CD4-positive, alpha-beta T cell (primary cell): ENCODE measurements around the gene KANK4. TPM values are rescaled to one million over a fixed set of nuclear protein-coding genes. Genes with fewer than 3 reads are reported as not detected.

Experiments
- ATAC-seq: fragments of 200-7000 bp; cut with Tn5 transposase; one replicate; pipeline ENCODE4 v1.10.0; 2022; ENCODE audit warnings: mild to moderate bottlenecking; ENCODE audit not compliant: poor library complexity
- CTCF ChIA-PET: fragments of 350-600 bp; sonication (Branson Sonifier 250); formaldehyde crosslinking; loops from one replicate; lab custom pipeline; 2021; ENCODE audit warnings: antibody characterized with exemption, inconsistent platforms; lab: Charles Lee
- POLR2A ChIA-PET: fragments of 350-600 bp; sonication (Branson Sonifier 250); formaldehyde crosslinking; loops from one replicate; lab custom pipeline; 2021; ENCODE audit warnings: antibody characterized with exemption, inconsistent platforms; lab: Charles Lee
- DNase-seq, 14 experiments: peaks; one replicate each; pipeline ENCODE4 v3.0.0-alpha.2; 2013 to 2020; ENCODE audit warnings: mixed read lengths in 2 of 14
- H3K27ac ChIP-seq, 2 donors: one replicate each; pipeline versions ENCODE4 v1.5.1 to v1.7.0; 2013; ENCODE audit warnings: low read length in 2 of 2, low read depth in 1 of 2, mild to moderate bottlenecking in 1 of 2
- H3K27me3 ChIP-seq, 2 experiments: 1 replicate in 1 of 2; 2 replicates in 1 of 2; pipeline versions ENCODE4 v1.6.1 to v1.7.0; 2013; ENCODE audit warnings: low read length in 2 of 2, control low read depth in 1 of 2, mild to moderate bottlenecking in 1 of 2, moderate library complexity in 1 of 2; ENCODE audit not compliant: insufficient read depth in 2 of 2, control insufficient read depth in 1 of 2
- H3K36me3 ChIP-seq: one replicate; pipeline ENCODE4 v1.6.1; 2013; ENCODE audit warnings: low read length, control low read depth; ENCODE audit not compliant: insufficient read depth
- H3K4me1 ChIP-seq: one replicate; pipeline ENCODE4 v1.6.1; 2013; ENCODE audit warnings: low read length, control low read depth; ENCODE audit not compliant: insufficient read depth
- H3K4me3 ChIP-seq: one replicate; pipeline ENCODE4 v1.5.1; 2013; ENCODE audit warnings: mild to moderate bottlenecking, low read length, moderate library complexity
- H3K9me3 ChIP-seq, 2 experiments: 1 replicate in 1 of 2; 2 replicates in 1 of 2; pipeline versions ENCODE4 v1.6.1 to v1.7.0; 2013; ENCODE audit warnings: low read length in 2 of 2, mild to moderate bottlenecking in 2 of 2, control low read depth in 1 of 2, moderate library complexity in 1 of 2; ENCODE audit not compliant: control insufficient read depth in 1 of 2, insufficient read depth in 1 of 2
- H3K27ac Mint-ChIP-seq: one replicate; pipeline ENCODE4 v1.8.0; 2020; ENCODE audit warnings: mixed read lengths
- H3K27me3 Mint-ChIP-seq: one replicate; pipeline ENCODE4 v1.8.0; 2021; ENCODE audit warnings: mixed read lengths
- H3K36me3 Mint-ChIP-seq: one replicate; pipeline ENCODE4 v1.8.0; 2021; ENCODE audit warnings: low read depth, mixed read lengths
- H3K4me1 Mint-ChIP-seq: one replicate; pipeline ENCODE4 v1.8.0; 2021; ENCODE audit warnings: low read depth, mixed read lengths
- H3K4me3 Mint-ChIP-seq: one replicate; pipeline ENCODE4 v1.8.0; 2020; ENCODE audit warnings: mild to moderate bottlenecking, mixed read lengths
- H3K9me3 Mint-ChIP-seq: one replicate; pipeline ENCODE4 v1.8.0; 2020; ENCODE audit warnings: mixed read lengths
- CTCF ChIP-seq: fragments of 200-600 bp; IDR thresholded peaks from one replicate; pipeline ENCODE4 v1.8.0; 2022; ENCODE audit warnings: antibody characterized with exemption, mild to moderate bottlenecking
- intact Hi-C, 2 experiments: fragments of 100-400 bp; cut with DNase I in 1 of 2; cut with micrococcal nuclease in 1 of 2; formaldehyde crosslinking; loops; one replicate each; pipeline versions ENCODE4 v1.15.1 to v1.9.0; 2023 to 2025; cut with DNase I, micrococcal nuclease
- total RNA-seq, 174 experiments: library from RNA in 2 of 174; stranded (reverse) in 2 of 174; gene quantifications; one replicate each; pipeline ENCODE4 v1.2.3 and lab custom pipeline; 2021 to 2026

Gene KANK4
- total RNA-seq, 2 experiments from 2014 or later, result not detected

- no peak for ATAC-seq
- no peak for DNase-seq
- no peaks in the 10 kb centered on the region for H3K9me3 ChIP-seq
- TF ChIP-seq CTCF, result no peak
- H3K4me3 ChIP-seq, result no peak overlapping the region
- H3K27ac ChIP-seq, result no peak overlapping the region
- Mint-ChIP-seq H3K4me3 (no peak overlapping the region), H3K9me3 (peaks cover 3% of the 10 kb centered on the region), H3K36me3 (no peaks in the 10 kb centered on the region), H3K4me1 (no peaks in the 10 kb centered on the region), H3K27ac (no peak overlapping the region), H3K27me3 (peaks cover 26% of the 10 kb centered on the region)
- CTCF ChIA-PET, result no interaction called here
- no peaks in the 10 kb centered on the region for H3K36me3 ChIP-seq
- H3K27me3 ChIP-seq, result no peaks in the 10 kb centered on the region
- intact Hi-C loops, result no loop called here
- POLR2A ChIA-PET, result no interaction called here
- no peaks in the 10 kb centered on the region for H3K4me1 ChIP-seq
These were observed 33.8 kb downstream of the KANK4 start for GRCh38 chr1:62285440-62285839.

GRCh38 chr1:62283986-62284385 lies 35.2 kb downstream of the KANK4 start:
- no peak for TF ChIP-seq CTCF
- H3K27ac Mint-ChIP-seq, result no peak overlapping the region
- Histone ChIP-seq H3K27me3 (no peaks in the 10 kb centered on the region), H3K4me1 (no peaks in the 10 kb centered on the region), H3K9me3 (no peaks in the 10 kb centered on the region), H3K4me3 (no peak overlapping the region), H3K36me3 (no peaks in the 10 kb centered on the region), H3K27ac (no peak overlapping the region)
- H3K9me3 Mint-ChIP-seq, result peaks cover 3% of the 10 kb centered on the region
- DNase-seq (no peak), ATAC-seq (no peak)
- CTCF ChIA-PET, result no interaction called here
- H3K36me3 Mint-ChIP-seq, result no peaks in the 10 kb centered on the region
- H3K4me3 Mint-ChIP-seq, result no peak overlapping the region
- H3K27me3 Mint-ChIP-seq, result peaks cover 26% of the 10 kb centered on the region
- no peaks in the 10 kb centered on the region for H3K4me1 Mint-ChIP-seq
- POLR2A ChIA-PET, result no interaction called here
- intact Hi-C loops, result no loop called here

- no peak overlapping the region for H3K27ac Mint-ChIP-seq
- POLR2A ChIA-PET, result no interaction called here
- H3K27me3 Mint-ChIP-seq, result peaks cover 26% of the 10 kb centered on the region
These were observed 36.1 kb downstream of the KANK4 start for GRCh38 chr1:62282909-62283755.

More at GRCh38 chr1:62282909-62283755, 36.1 kb downstream of the KANK4 start:
- no peak overlapping the region for H3K4me3 Mint-ChIP-seq
- TF ChIP-seq CTCF, result no peak
- H3K4me1 Mint-ChIP-seq, result no peaks in the 10 kb centered on the region
- Histone ChIP-seq H3K27me3 (no peaks in the 10 kb centered on the region), H3K9me3 (no peaks in the 10 kb centered on the region), H3K4me1 (no peaks in the 10 kb centered on the region), H3K4me3 (no peak overlapping the region), H3K36me3 (no peaks in the 10 kb centered on the region), H3K27ac (no peak overlapping the region)
- CTCF ChIA-PET, result no interaction called here
- intact Hi-C loops, result no loop called here
- no peaks in the 10 kb centered on the region for H3K36me3 Mint-ChIP-seq
- ATAC-seq, result no peak
- DNase-seq, result no peak
- peaks cover 3% of the 10 kb centered on the region for H3K9me3 Mint-ChIP-seq
